ENCODE results near the gene STRADB. TPM values are rescaled to one million over a fixed set of nuclear protein-coding genes. Genes with fewer than 3 reads are reported as not detected.

STRADB gene
- total and polyA plus RNA-seq, 2 donors: 19.5 to 21.3 TPM

- no peak for DNase-seq (ENCODE audit: low read depth in 6 of 9, low spot score in 9 of 9)
- no peaks in the 10 kb centered on the region for H3K27me3 ChIP-seq (ENCODE audit: control insufficient read depth in 2 of 2, insufficient read depth in 1 of 2, low read length in 1 of 2)
- H3K4me1 ChIP-seq (ENCODE audit: control insufficient read depth in 2 of 2, insufficient read depth in 2 of 2, low read length in 2 of 2): no peaks in the 10 kb centered on the region
- no peaks in the 10 kb centered on the region for H3K36me3 ChIP-seq (ENCODE audit: control insufficient read depth in 2 of 2, insufficient read depth in 2 of 2, low read length in 1 of 2)
- no peaks in the 10 kb centered on the region for H3K9me3 ChIP-seq (ENCODE audit: control insufficient read depth in 2 of 2, insufficient read depth in 1 of 2, low read length in 1 of 2)
- no peak overlapping the region for H3K27ac ChIP-seq (ENCODE audit: low read depth in 1 of 2, low read length in 1 of 2)
- H3K4me3 ChIP-seq (ENCODE audit: low read length in 2 of 2): no peak overlapping the region
- 95% methylated on average over 3 of the region's 3 CpGs for WGBS
These were observed 42.6 kb upstream of the STRADB start for GRCh38 chr2:201408931-201409330.

- Histone ChIP-seq H3K4me3 (ENCODE audit: low read length in 2 of 2) (no peak overlapping the region), H3K9me3 (ENCODE audit: control insufficient read depth in 2 of 2, insufficient read depth in 1 of 2, low read length in 1 of 2) (no peaks in the 10 kb centered on the region), H3K36me3 (ENCODE audit: control insufficient read depth in 2 of 2, insufficient read depth in 2 of 2, low read length in 1 of 2) (no peaks in the 10 kb centered on the region), H3K27ac (ENCODE audit: low read depth in 1 of 2, low read length in 1 of 2) (no peak overlapping the region), H3K4me1 (ENCODE audit: control insufficient read depth in 2 of 2, insufficient read depth in 2 of 2, low read length in 2 of 2) (no peaks in the 10 kb centered on the region), H3K27me3 (ENCODE audit: control insufficient read depth in 2 of 2, insufficient read depth in 1 of 2, low read length in 1 of 2) (no peaks in the 10 kb centered on the region)
- DNase-seq (ENCODE audit: low read depth in 6 of 9, low spot score in 9 of 9): no peak
These were observed 40.1 kb upstream of the STRADB start for GRCh38 chr2:201411421-201411820.

GRCh38 chr2:201413143-201413542 lies 38.4 kb upstream of the STRADB start:
- H3K4me1 ChIP-seq (ENCODE audit: control insufficient read depth in 2 of 2, insufficient read depth in 2 of 2, low read length in 2 of 2): no peaks in the 10 kb centered on the region
- WGBS: 86% methylated on average over 2 of the region's 2 CpGs
- no peaks in the 10 kb centered on the region for H3K36me3 ChIP-seq (ENCODE audit: control insufficient read depth in 2 of 2, insufficient read depth in 2 of 2, low read length in 1 of 2)
- H3K27me3 ChIP-seq (ENCODE audit: control insufficient read depth in 2 of 2, insufficient read depth in 1 of 2, low read length in 1 of 2): no peaks in the 10 kb centered on the region
- no peak for DNase-seq (ENCODE audit: low read depth in 6 of 9, low spot score in 9 of 9)
- no peak overlapping the region for H3K4me3 ChIP-seq (ENCODE audit: low read length in 2 of 2)
- no peaks in the 10 kb centered on the region for H3K9me3 ChIP-seq (ENCODE audit: control insufficient read depth in 2 of 2, insufficient read depth in 1 of 2, low read length in 1 of 2)
- H3K27ac ChIP-seq (ENCODE audit: low read depth in 1 of 2, low read length in 1 of 2): no peak overlapping the region

- Histone ChIP-seq H3K4me3 (ENCODE audit: low read length in 2 of 2) (no peak overlapping the region), H3K27me3 (ENCODE audit: control insufficient read depth in 2 of 2, insufficient read depth in 1 of 2, low read length in 1 of 2) (no peaks in the 10 kb centered on the region), H3K9me3 (ENCODE audit: control insufficient read depth in 2 of 2, insufficient read depth in 1 of 2, low read length in 1 of 2) (no peaks in the 10 kb centered on the region), H3K27ac (ENCODE audit: low read depth in 1 of 2, low read length in 1 of 2) (no peak overlapping the region), H3K4me1 (ENCODE audit: control insufficient read depth in 2 of 2, insufficient read depth in 2 of 2, low read length in 2 of 2) (no peaks in the 10 kb centered on the region), H3K36me3 (ENCODE audit: control insufficient read depth in 2 of 2, insufficient read depth in 2 of 2, low read length in 1 of 2) (no peaks in the 10 kb centered on the region)
- no peak for DNase-seq (ENCODE audit: low read depth in 6 of 9, low spot score in 9 of 9)
- WGBS: 67% methylated on average over 4 of the region's 4 CpGs
These were observed 38.0 kb upstream of the STRADB start for GRCh38 chr2:201413552-201413951.

- Histone ChIP-seq H3K36me3 (ENCODE audit: control insufficient read depth in 2 of 2, insufficient read depth in 2 of 2, low read length in 1 of 2) (no peaks in the 10 kb centered on the region), H3K4me3 (ENCODE audit: low read length in 2 of 2) (no peak overlapping the region), H3K4me1 (ENCODE audit: control insufficient read depth in 2 of 2, insufficient read depth in 2 of 2, low read length in 2 of 2) (no peaks in the 10 kb centered on the region), H3K27me3 (ENCODE audit: control insufficient read depth in 2 of 2, insufficient read depth in 1 of 2, low read length in 1 of 2) (no peaks in the 10 kb centered on the region), H3K9me3 (ENCODE audit: control insufficient read depth in 2 of 2, insufficient read depth in 1 of 2, low read length in 1 of 2) (no peaks in the 10 kb centered on the region), H3K27ac (ENCODE audit: low read depth in 1 of 2, low read length in 1 of 2) (no peak overlapping the region)
- DNase-seq (ENCODE audit: low read depth in 6 of 9, low spot score in 9 of 9): peak in 3 of 9 donors; percentile 7 to 40 (median 24)
- WGBS: 7% methylated on average over 3 of the region's 3 CpGs
These were observed 37.2 kb upstream of the STRADB start for GRCh38 chr2:201414099-201415023.

- Histone ChIP-seq H3K36me3 (ENCODE audit: control insufficient read depth in 2 of 2, insufficient read depth in 2 of 2, low read length in 1 of 2) (no peaks in the 10 kb centered on the region), H3K4me3 (ENCODE audit: low read length in 2 of 2) (no peak overlapping the region), H3K9me3 (ENCODE audit: control insufficient read depth in 2 of 2, insufficient read depth in 1 of 2, low read length in 1 of 2) (no peaks in the 10 kb centered on the region), H3K27ac (ENCODE audit: low read depth in 1 of 2, low read length in 1 of 2) (no peak overlapping the region), H3K4me1 (ENCODE audit: control insufficient read depth in 2 of 2, insufficient read depth in 2 of 2, low read length in 2 of 2) (no peaks in the 10 kb centered on the region), H3K27me3 (ENCODE audit: control insufficient read depth in 2 of 2, insufficient read depth in 1 of 2, low read length in 1 of 2) (no peaks in the 10 kb centered on the region)
- no peak for DNase-seq (ENCODE audit: low read depth in 6 of 9, low spot score in 9 of 9)
- 44% methylated on average over 2 of the region's 2 CpGs for WGBS
These were observed 36.4 kb upstream of the STRADB start for GRCh38 chr2:201415149-201415548.

- Histone ChIP-seq H3K4me1 (ENCODE audit: control insufficient read depth in 2 of 2, insufficient read depth in 2 of 2, low read length in 2 of 2) (no peaks in the 10 kb centered on the region), H3K27ac (ENCODE audit: low read depth in 1 of 2, low read length in 1 of 2) (no peak overlapping the region)
These were observed 32.4 kb upstream of the STRADB start for GRCh38 chr2:201419057-201419635.

GRCh38 chr2:201419986-201420385 lies 31.6 kb upstream of the STRADB start:
- WGBS: 96% methylated on average over 4 of the region's 4 CpGs
- Histone ChIP-seq H3K27me3 (ENCODE audit: control insufficient read depth in 2 of 2, insufficient read depth in 1 of 2, low read length in 1 of 2) (no peaks in the 10 kb centered on the region), H3K9me3 (ENCODE audit: control insufficient read depth in 2 of 2, insufficient read depth in 1 of 2, low read length in 1 of 2) (no peaks in the 10 kb centered on the region), H3K4me1 (ENCODE audit: control insufficient read depth in 2 of 2, insufficient read depth in 2 of 2, low read length in 2 of 2) (no peaks in the 10 kb centered on the region), H3K4me3 (ENCODE audit: low read length in 2 of 2) (no peak overlapping the region), H3K36me3 (ENCODE audit: control insufficient read depth in 2 of 2, insufficient read depth in 2 of 2, low read length in 1 of 2) (peaks cover 0 to 4% of the 10 kb centered on the region in 2 donors), H3K27ac (ENCODE audit: low read depth in 1 of 2, low read length in 1 of 2) (no peak overlapping the region)
- no peak for DNase-seq (ENCODE audit: low read depth in 6 of 9, low spot score in 9 of 9)

More at GRCh38 chr2:201419057-201419635, 32.4 kb upstream of the STRADB start:
- no peak overlapping the region for H3K4me3 ChIP-seq (ENCODE audit: low read length in 2 of 2)
- H3K36me3 ChIP-seq (ENCODE audit: control insufficient read depth in 2 of 2, insufficient read depth in 2 of 2, low read length in 1 of 2): peaks cover 0 to 4% of the 10 kb centered on the region in 2 donors
- DNase-seq (ENCODE audit: low read depth in 6 of 9, low spot score in 9 of 9): no peak
- H3K27me3 ChIP-seq (ENCODE audit: control insufficient read depth in 2 of 2, insufficient read depth in 1 of 2, low read length in 1 of 2): no peaks in the 10 kb centered on the region
- H3K9me3 ChIP-seq (ENCODE audit: control insufficient read depth in 2 of 2, insufficient read depth in 1 of 2, low read length in 1 of 2): no peaks in the 10 kb centered on the region
- 97% methylated on average over 3 of the region's 3 CpGs for WGBS

GRCh38 chr2:201420442-201421113 lies 31.0 kb upstream of the STRADB start:
- H3K27ac ChIP-seq (ENCODE audit: low read depth in 1 of 2, low read length in 1 of 2): no peak overlapping the region
- H3K36me3 ChIP-seq (ENCODE audit: control insufficient read depth in 2 of 2, insufficient read depth in 2 of 2, low read length in 1 of 2): peaks cover 0 to 4% of the 10 kb centered on the region in 2 donors
- no peaks in the 10 kb centered on the region for H3K27me3 ChIP-seq (ENCODE audit: control insufficient read depth in 2 of 2, insufficient read depth in 1 of 2, low read length in 1 of 2)
- no peak overlapping the region for H3K4me3 ChIP-seq (ENCODE audit: low read length in 2 of 2)
- no peak for DNase-seq (ENCODE audit: low read depth in 6 of 9, low spot score in 9 of 9)
- no peaks in the 10 kb centered on the region for H3K4me1 ChIP-seq (ENCODE audit: control insufficient read depth in 2 of 2, insufficient read depth in 2 of 2, low read length in 2 of 2)
- WGBS: 95% methylated on average over 3 of the region's 3 CpGs
- H3K9me3 ChIP-seq (ENCODE audit: control insufficient read depth in 2 of 2, insufficient read depth in 1 of 2, low read length in 1 of 2): no peaks in the 10 kb centered on the region
